ENCODE measurements around the gene CAMTA1.
"Not testable (repeated sequence)": the region's sequence is repeated elsewhere in the genome, so short reads cannot be mapped to it uniquely, and the experiment has no call there.

Gene CAMTA1

GRCh38 chr1:7674972-7675371 lies 889.7 kb downstream of the CAMTA1 start:
- no peak for DNase-seq (ENCODE audit: low spot score)

GRCh38 chr1:7675431-7676273 lies 890.4 kb downstream of the CAMTA1 start:
- DNase-seq (ENCODE audit: low spot score) = no peak

- DNase-seq (ENCODE audit: low spot score) = no peak
These were observed 891.2 kb downstream of the CAMTA1 start for GRCh38 chr1:7676274-7676945.

DNA sequence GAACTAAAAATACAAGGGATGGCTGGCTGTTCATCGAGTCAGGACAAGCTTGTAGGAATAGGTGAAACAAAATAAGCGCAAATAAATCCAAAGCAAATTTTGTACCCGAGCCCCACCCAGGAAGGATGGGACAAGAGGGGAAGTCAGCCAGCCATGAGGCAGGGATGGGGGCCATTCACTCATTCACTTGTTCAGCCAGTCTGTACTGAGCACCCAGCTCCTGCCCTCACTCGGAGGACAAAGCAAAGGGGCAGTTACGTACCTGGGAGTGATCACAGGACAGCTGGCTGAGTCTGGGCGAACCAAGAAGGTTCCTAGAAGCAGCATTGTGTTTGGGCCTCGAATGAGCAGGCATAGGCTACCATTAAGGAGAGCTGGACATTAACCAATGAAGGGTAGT lies 891.9 kb downstream of the CAMTA1 start:
- DNase-seq (ENCODE audit: low spot score) = no peak

DNA sequence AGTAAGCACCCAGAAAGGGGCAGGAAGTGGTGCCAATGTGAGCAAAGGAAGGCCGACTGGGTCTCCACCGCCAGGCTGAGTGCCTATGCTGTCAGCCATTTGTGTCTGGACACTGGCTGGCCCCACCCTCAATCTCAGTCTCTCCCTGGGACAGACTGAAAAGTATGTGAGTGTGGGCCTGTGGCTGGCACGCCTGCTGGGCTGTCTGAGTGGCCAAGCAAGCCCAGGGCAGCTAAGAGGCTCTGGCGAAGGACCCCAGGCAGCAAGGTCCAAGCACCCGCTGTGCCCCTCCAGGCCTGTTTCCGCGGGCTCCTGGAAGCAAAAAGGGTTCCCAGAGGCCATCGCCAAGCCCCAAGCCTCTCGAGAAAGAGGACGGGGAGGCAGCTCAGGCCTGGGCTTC lies 892.6 kb downstream of the CAMTA1 start:
- DNase-seq (ENCODE audit: low spot score) = no peak

GRCh38 chr1:7678491-7679158 lies 893.4 kb downstream of the CAMTA1 start:
- no peak for DNase-seq (ENCODE audit: low spot score)

GRCh38 chr1:7679159-7679872 lies 894.1 kb downstream of the CAMTA1 start:
- DNase-seq (ENCODE audit: low spot score) = no peak

GRCh38 chr1:7679873-7680206 lies 894.6 kb downstream of the CAMTA1 start:
- no peak for DNase-seq (ENCODE audit: low spot score)

- peak; percentile 64 for DNase-seq (ENCODE audit: low spot score)
These were observed 895.1 kb downstream of the CAMTA1 start for GRCh38 chr1:7680207-7680954.

GRCh38 chr1:7680955-7681268 lies 895.7 kb downstream of the CAMTA1 start:
- DNase-seq (ENCODE audit: low spot score) = no peak

DNA sequence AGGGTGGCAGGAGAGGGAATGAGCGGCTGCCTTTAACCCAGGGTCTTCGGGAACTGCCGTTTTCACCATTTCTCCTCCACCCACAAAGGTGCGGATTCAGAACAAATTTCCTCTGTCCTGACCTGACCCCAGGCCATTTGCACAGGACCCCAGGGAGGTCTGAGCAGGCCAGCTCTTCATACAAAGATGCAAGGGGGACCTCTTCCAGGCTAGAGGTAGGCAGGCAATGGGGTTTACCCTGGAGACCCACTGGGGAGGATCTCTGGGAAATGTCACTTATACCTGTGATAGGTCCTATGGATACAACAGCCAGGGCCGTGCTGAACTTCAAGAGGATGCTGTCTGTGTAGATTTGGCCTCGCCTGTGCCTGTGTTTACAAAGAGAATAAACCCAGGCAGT lies 896.1 kb downstream of the CAMTA1 start:
- DNase-seq (ENCODE audit: low spot score) = no peak

DNA sequence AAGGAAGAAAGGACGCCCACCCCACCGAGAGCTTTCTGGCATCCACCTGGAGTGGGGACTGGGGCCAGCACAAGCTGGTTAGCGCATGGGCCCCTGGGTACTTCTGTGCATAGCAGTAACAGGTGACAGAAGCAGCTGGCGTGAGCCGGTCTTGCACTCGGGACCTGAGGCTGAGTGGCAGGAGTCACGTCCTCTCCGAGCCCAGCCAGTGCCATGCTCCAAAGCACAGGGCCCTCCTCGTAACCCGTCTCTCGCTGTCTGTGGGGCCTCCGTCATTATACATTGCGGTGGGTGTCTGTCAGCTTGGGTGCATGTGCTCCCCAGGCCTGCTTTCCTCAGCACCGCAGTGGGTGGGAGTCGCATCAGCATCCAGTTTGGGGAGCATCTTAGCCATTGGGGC lies 898.3 kb downstream of the CAMTA1 start:
- no peak for DNase-seq (ENCODE audit: low spot score)

DNA sequence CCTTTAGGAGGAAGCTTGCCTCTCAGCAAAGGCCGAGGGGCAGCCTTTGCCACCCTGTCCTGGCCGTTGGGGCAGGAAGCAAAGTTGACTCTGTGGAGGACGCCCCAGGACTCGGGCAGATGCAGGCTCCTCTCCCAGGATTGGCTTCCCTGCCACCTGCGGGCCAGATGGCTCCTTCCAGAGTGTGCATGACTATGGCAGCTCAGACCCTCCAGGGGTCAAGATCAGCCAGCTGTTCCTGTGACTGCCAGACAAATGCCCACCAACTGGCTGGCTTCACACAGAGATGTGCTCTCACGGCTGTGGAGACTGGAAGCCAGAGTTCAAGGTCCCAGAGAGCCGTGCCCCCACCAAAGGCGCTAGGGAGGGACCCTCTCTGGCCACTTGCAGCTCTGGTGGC lies 898.9 kb downstream of the CAMTA1 start:
- no peak for DNase-seq (ENCODE audit: low spot score)

- DNase-seq (ENCODE audit: low spot score) = no peak
These were observed 899.8 kb downstream of the CAMTA1 start for GRCh38 chr1:7684861-7685635.

GRCh38 chr1:7686301-7686850 lies 901.1 kb downstream of the CAMTA1 start:
- no peak for DNase-seq (ENCODE audit: low spot score)

DNA sequence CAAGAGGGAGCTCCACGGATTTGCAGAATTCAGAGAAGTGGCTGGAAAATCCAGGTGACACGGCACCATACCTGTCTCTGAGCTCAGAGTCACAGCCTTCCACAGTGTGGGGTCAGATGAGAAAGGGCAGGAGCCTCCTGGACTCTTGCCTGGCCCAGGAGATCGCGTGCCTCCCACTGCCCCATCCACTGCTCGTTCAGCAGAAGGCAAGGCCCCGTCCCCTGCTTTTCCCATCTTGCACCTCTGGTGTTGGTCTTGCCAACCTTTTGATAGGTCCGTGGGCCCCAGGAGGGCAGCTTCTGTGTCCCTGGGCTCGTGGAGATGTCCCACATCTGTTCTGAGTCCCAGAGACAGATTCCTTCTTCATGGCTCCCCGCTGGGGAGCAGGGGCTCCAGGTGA lies 902.2 kb downstream of the CAMTA1 start:
- no peak for DNase-seq (ENCODE audit: low spot score)

- DNase-seq (ENCODE audit: low spot score) = no peak
These were observed 903.4 kb downstream of the CAMTA1 start for GRCh38 chr1:7688659-7689058.

GRCh38 chr1:7689307-7689706 lies 904.1 kb downstream of the CAMTA1 start:
- DNase-seq (ENCODE audit: low spot score) = not testable (repeated sequence)

DNA sequence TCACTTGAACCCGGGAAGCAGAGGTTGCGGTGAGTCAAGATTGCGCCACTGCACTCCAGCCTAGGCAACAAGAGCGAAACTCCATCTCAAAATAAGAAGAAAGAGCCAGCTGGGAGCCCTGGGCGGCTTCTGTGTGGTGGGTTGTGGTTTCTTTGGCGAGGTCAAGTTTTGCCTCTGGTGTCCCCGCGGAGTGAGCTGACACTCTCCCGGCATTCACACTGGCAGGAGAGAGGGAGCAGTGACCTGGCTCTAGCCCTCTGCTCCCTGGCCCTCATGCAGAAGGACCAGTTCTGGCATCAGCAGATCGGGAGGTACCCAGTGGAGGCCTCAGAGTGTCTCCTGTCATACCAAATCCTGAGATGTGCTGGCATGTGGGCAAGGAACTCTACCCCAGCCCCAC lies 904.8 kb downstream of the CAMTA1 start:
- no peak for DNase-seq (ENCODE audit: low spot score)

DNA sequence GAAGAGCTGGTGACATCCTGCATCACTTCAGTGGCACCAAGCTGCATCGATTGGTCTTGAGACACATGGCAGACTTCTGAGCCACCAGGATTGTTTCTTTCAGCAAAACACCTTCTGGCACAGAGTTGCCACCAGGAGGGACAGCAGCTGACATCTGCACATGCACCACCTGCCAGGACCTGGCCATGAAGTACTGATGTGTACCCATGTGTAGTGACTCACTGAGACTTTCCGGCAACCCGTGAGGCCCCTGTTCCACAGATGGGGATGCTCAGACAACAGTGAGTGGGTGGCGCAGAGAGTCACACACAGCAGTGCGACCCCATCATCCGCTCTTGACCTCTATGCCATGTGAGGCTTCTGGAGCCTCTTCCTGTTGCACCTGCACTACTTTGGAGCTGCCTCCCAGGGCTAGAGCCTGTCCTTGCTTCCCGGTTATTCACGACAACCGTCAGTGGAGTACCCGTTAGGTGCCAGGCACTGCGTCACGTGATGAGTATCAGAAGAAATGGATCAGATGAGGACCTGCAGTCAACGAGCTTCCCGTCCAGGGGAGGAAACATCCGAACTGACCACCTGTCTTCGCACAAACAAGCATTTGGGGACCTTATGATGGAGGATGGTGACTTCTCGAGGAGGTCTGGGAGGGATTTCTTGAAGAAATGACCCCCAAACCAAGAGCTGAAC lies 905.4 kb downstream of the CAMTA1 start:
- DNase-seq (ENCODE audit: low spot score) = no peak

Measured in cerebellar cortex (tissue), 1 donor.